ENCODE results near the gene PRKCQ. TPM values are rescaled to one million over a fixed set of nuclear protein-coding genes. Genes with fewer than 3 reads are reported as not detected.

PRKCQ gene
- total and polyA plus RNA-seq, 2 of the 13 experiments (the other 11 are each of a cell fraction or from before 2014, with no cell fraction given): 0.13 to 0.35 TPM

DNA sequence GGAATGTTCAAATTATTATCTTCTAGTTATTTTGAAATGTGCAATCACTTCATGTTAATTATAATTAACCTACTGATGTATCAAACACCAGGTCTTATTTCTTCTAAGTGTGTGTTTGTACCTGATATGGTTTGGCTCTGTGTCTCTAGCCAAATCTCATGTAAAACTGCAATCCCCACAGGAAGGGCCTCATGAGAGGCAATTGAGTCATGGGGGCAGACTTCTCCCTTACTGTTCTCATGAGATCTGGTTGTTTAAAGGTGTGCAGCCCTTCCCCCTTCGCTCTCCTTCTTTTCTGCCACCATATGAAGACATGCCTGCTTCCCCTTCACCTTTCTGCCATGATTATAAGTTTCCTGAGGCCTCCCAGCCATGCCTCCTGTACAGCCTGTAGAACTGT, 18.6 kb upstream of the PRKCQ start:
- Histone ChIP-seq H3K36me3 (replicated peaks in 1 of 2; ENCODE audit: control insufficient read depth in 1 of 2, insufficient read depth in 2 of 2, low read length in 2 of 2) (no peaks in the 10 kb centered on the region), H3K4me1 (ENCODE audit: insufficient read depth, low read length) (no peaks in the 10 kb centered on the region), H3K79me2 (ENCODE audit: insufficient read depth, low read length) (no peaks in the 10 kb centered on the region), H4K20me1 (ENCODE audit: insufficient read depth, low read length) (no peaks in the 10 kb centered on the region), H2AFZ (ENCODE audit: low read length) (no peak overlapping the region), H3K9ac (ENCODE audit: insufficient read depth, low read depth, low read length) (no peak overlapping the region), H3K4me2 (ENCODE audit: low read depth, low read length) (no peak overlapping the region), H3K27ac (ENCODE audit: extremely low read length, insufficient read depth, low read length) (no peak overlapping the region), H3K9me3 (ENCODE audit: low read length) (no peaks in the 10 kb centered on the region), H3K27me3 (ENCODE audit: control insufficient read depth in 1 of 2, insufficient read depth in 2 of 2, low read length in 2 of 2) (0 out of 5 replicates have a peak, but pooled peaks cover 0 to 7% of the 10 kb centered on the region in 2 experiments), H3K4me3 (replicated peaks in 1 of 3; ENCODE audit: insufficient read depth in 1 of 3, low read depth in 2 of 3, low read length in 3 of 3) (no peak overlapping the region)
- TF ChIP-seq ATAD3A (CRISPR knock-in tag; IDR thresholded peaks at IDR 0.05) (no peak), ZNF441 (CRISPR knock-in tag; IDR thresholded peaks at IDR 0.05; ENCODE audit: borderline replicate concordance) (no peak), GATAD1 (CRISPR knock-in tag; IDR thresholded peaks at IDR 0.05) (no peak), RFX1 (IDR thresholded peaks at IDR 0.05) (no peak), ZNF207 (IDR thresholded peaks at IDR 0.05; ENCODE audit: borderline replicate concordance) (no peak), SIX4 (CRISPR knock-in tag; IDR thresholded peaks at IDR 0.05) (no peak), SMAD1 (CRISPR knock-in tag; IDR thresholded peaks at IDR 0.05; ENCODE audit: borderline replicate concordance, low read depth) (no peak), ZNF543 (CRISPR knock-in tag; IDR thresholded peaks at IDR 0.05) (no peak), RAD51 (IDR thresholded peaks at IDR 0.05; ENCODE audit: borderline replicate concordance) (no peak), ZNF547 (CRISPR knock-in tag; IDR thresholded peaks at IDR 0.05) (no peak), SRSF4 (IDR thresholded peaks at IDR 0.05; ENCODE audit: low read depth, low read length, poor library complexity, severe bottlenecking) (no peak), PAWR (CRISPR knock-in tag; IDR thresholded peaks at IDR 0.05; ENCODE audit: borderline replicate concordance) (no peak), SNAPC5 (CRISPR knock-in tag; IDR thresholded peaks at IDR 0.05; ENCODE audit: borderline replicate concordance) (no peak), KLF9 (CRISPR knock-in tag; IDR thresholded peaks at IDR 0.05; ENCODE audit: low read depth) (no peak), SRF (IDR thresholded peaks at IDR 0.05; ENCODE audit: low read depth, low read length) (no peak), SOX13 (IDR thresholded peaks at IDR 0.05) (no peak), SOX13 (CRISPR knock-in tag; conservative IDR thresholded peaks at IDR 0.05 in 1 of 2, IDR thresholded peaks at IDR 0.05 in 1 of 2) (no peak), ZBTB3 (CRISPR knock-in tag; IDR thresholded peaks at IDR 0.05; ENCODE audit: borderline replicate concordance, low read depth) (no peak), ZNF615 (CRISPR knock-in tag; IDR thresholded peaks at IDR 0.05; ENCODE audit: borderline replicate concordance) (no peak)
- TF ChIP-seq, protein P1, sequence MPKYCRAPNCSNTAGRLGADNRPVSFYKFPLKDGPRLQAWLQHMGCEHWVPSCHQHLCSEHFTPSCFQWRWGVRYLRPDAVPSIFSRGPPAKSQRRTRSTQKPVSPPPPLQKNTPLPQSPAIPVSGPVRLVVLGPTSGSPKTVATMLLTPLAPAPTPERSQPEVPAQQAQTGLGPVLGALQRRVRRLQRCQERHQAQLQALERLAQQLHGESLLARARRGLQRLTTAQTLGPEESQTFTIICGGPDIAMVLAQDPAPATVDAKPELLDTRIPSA (CRISPR knock-in tag; IDR thresholded peaks at IDR 0.05; ENCODE audit: borderline replicate concordance): no peak
- TF ChIP-seq, protein P2, sequence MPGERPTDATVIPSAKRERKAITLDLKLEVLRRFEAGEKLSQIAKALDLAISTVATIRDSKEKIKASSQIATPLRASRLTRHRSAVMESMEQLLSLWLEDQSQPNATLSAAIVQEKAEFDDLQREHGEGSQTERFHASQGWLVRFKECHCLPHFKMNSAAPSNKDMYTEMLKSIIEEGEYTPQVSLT (CRISPR knock-in tag; IDR thresholded peaks at IDR 0.05; ENCODE audit: borderline replicate concordance, low read depth): no peak
- no peak for FAIRE-seq
- BruUV-seq (replicated peaks): no TSS peak
- WGBS (ENCODE audit: low lambda C conversion rate): 0% methylated on average over 1 of the region's 1 CpG
- ATAC-seq: no peak
- intact Hi-C loops (cut with micrococcal nuclease; ENCODE audit: unreplicated experiment) (no loop called here), in situ Hi-C loops (cut with HindIII; ENCODE audit: extremely low pct_ligation_motif_present, low pct_unique_long_range_greater_than_20kb) (no loop called here)
- CTCF ChIA-PET (ENCODE audit: low intra/inter-chr PET ratio, low total read pairs): no interaction called here
- no peak for DNase-seq (ENCODE audit: low spot score)
- POLR2A ChIA-PET: no interaction called here

Data from HepG2 (cell line).